ENCODE results near the gene ATF7IP2. TPM values are rescaled to one million over a fixed set of nuclear protein-coding genes. Genes with fewer than 3 reads are reported as not detected.

The ATF7IP2 gene
- total and polyA plus RNA-seq, 9 of the 15 experiments (the other 6 are each of a cell fraction or from before 2014, with no cell fraction given) = 131 to 515 (median 196) TPM

DNA sequence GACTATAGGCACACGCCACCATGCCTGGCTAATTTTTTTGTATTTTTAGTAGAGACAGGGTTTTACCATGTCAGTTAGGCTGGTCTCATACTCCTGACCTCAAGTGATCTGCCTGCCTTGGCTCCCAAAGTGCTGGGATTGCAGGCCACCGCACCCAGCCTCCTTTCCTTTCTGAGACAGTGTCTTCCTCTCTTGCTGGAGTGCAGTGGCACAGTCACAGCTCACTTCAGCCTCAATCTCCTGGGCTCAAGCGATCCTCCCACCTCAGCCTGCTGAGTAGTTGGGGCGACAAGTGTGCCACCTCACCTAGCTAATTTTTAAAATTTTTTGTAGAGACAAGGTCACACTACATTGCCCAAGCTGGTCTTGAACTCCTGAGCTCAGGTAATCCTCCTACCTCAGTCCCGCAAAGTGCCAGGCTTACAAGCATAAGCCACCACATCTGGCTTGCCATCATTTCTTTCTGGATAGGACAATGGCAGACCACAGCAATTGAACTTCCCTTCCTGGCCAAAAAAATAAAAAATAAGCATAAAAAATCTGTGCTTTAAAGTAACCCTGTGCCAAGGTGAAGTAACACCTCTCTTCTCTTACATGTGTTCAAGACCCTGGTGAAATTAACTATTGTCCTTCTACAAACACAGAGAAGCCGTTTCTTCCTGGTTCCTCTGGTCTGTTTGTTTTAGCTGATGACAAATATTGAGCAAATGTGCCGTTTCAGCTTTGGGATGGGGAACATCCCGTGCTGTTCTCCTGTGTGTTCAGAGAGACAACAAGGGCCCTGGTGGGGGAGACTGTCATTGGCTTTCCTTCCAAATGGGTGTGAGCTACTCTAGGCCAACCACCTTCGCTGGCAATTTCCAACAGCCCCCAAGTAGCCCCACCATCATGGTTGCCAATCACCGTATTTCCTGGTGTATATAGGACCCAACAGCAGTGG, 134.3 kb downstream of the ATF7IP2 start (continued):
- TF ChIP-seq ZBTB40 (IDR thresholded peaks at IDR 0.05) (no peak), ZBTB40 (CRISPR knock-in tag; IDR thresholded peaks at IDR 0.05) (no peak)
